Keratinocyte (primary cell): ENCODE measurements around the gene MX1.

Experiments
- CTCF ChIP-seq, 3 experiments: IDR thresholded peaks in 1 of 3; conservative IDR thresholded peaks in 1 of 3; optimal IDR thresholded peaks in 1 of 3; 2 replicates in 2 of 3; 3 replicates in 1 of 3; pipeline versions ENCODE3 to v1.5.1; 2011; ENCODE audit warnings: low read length in 3 of 3, mild to moderate bottlenecking in 3 of 3, moderate library complexity in 2 of 3, control low read depth in 1 of 3, inconsistent platforms in 1 of 3; ENCODE audit not compliant: insufficient read depth in 2 of 3; ENCODE audit errors: extremely low read depth in 1 of 3
- EZH2 ChIP-seq: IDR thresholded peaks from one replicate; pipeline ENCODE4 v1.6.1; 2012; ENCODE audit warnings: inconsistent platforms, mild to moderate bottlenecking, low read length, moderate library complexity

- TF ChIP-seq CTCF (optimal IDR thresholded peaks at IDR 0.05 in 1 of 3, IDR thresholded peaks at IDR 0.05 in 1 of 3, conservative IDR thresholded peaks at IDR 0.05 in 1 of 3; ENCODE audit: extremely low read depth in 1 of 3, insufficient read depth in 2 of 3, low read length in 3 of 3): no peak
- no peak for TF ChIP-seq EZH2
Measured at GRCh38 chr21:41442481-41443186, 16.6 kb downstream of the MX1 start.
